ENCODE results near the gene PTPRT.

Gene PTPRT

GRCh38 chr20:43189554-43190331, at the start of gene PTPRT:
Gene PTPRT, minus strand, starts transcription at chr20:43189906. Its CDS starts 173 bp downstream, at chr20:43189733.
- in situ Hi-C loops (cut with MboI; ENCODE audit: low sequenced_read_pairs) = no loop called here

- in situ Hi-C loops (cut with MboI; ENCODE audit: low sequenced_read_pairs) = no loop called here
These were observed 49.1 kb upstream of the PTPRT start for GRCh38 chr20:43238833-43239232.

- in situ Hi-C loops (cut with MboI; ENCODE audit: low sequenced_read_pairs) = no loop called here
These were observed 48.6 kb upstream of the PTPRT start for GRCh38 chr20:43238266-43238665.

- in situ Hi-C loops (cut with MboI; ENCODE audit: low sequenced_read_pairs) = no loop called here
These were observed 48.0 kb upstream of the PTPRT start for GRCh38 chr20:43237651-43238168.

- in situ Hi-C loops (cut with MboI; ENCODE audit: low sequenced_read_pairs) = no loop called here
These were observed 46.3 kb upstream of the PTPRT start for GRCh38 chr20:43235998-43236397.

- in situ Hi-C loops (cut with MboI; ENCODE audit: low sequenced_read_pairs) = no loop called here
These were observed 42.1 kb upstream of the PTPRT start for GRCh38 chr20:43231829-43232228.

- in situ Hi-C loops (cut with MboI; ENCODE audit: low sequenced_read_pairs) = no loop called here
These were observed 40.0 kb upstream of the PTPRT start for GRCh38 chr20:43229696-43230095.

- in situ Hi-C loops (cut with MboI; ENCODE audit: low sequenced_read_pairs) = no loop called here
These were observed 30.9 kb upstream of the PTPRT start for GRCh38 chr20:43220612-43221011.

GRCh38 chr20:43210901-43211300, 21.2 kb upstream of the PTPRT start:
- in situ Hi-C loops (cut with MboI; ENCODE audit: low sequenced_read_pairs) = no loop called here

GRCh38 chr20:43209831-43210230, 20.1 kb upstream of the PTPRT start:
- in situ Hi-C loops (cut with MboI; ENCODE audit: low sequenced_read_pairs) = no loop called here

- in situ Hi-C loops (cut with MboI; ENCODE audit: low sequenced_read_pairs) = no loop called here
These were observed 16.0 kb upstream of the PTPRT start for GRCh38 chr20:43205699-43206098.

- in situ Hi-C loops (cut with MboI; ENCODE audit: low sequenced_read_pairs) = no loop called here
These were observed 12.4 kb upstream of the PTPRT start for GRCh38 chr20:43202100-43202499.

GRCh38 chr20:43198607-43199006, 8.9 kb upstream of the PTPRT start:
- in situ Hi-C loops (cut with MboI; ENCODE audit: low sequenced_read_pairs) = no loop called here

- in situ Hi-C loops (cut with MboI; ENCODE audit: low sequenced_read_pairs) = no loop called here
These were observed 6.5 kb upstream of the PTPRT start for GRCh38 chr20:43196243-43196642.

GRCh38 chr20:43194137-43194536, 4.4 kb upstream of the PTPRT start:
- in situ Hi-C loops (cut with MboI; ENCODE audit: low sequenced_read_pairs) = no loop called here

GRCh38 chr20:43193443-43193842, 3.7 kb upstream of the PTPRT start:
- in situ Hi-C loops (cut with MboI; ENCODE audit: low sequenced_read_pairs) = no loop called here

- in situ Hi-C loops (cut with MboI; ENCODE audit: low sequenced_read_pairs) = no loop called here
These were observed 2.5 kb upstream of the PTPRT start for GRCh38 chr20:43191946-43192863.

GRCh38 chr20:43191143-43191542, 1.4 kb upstream of the PTPRT start:
- in situ Hi-C loops (cut with MboI; ENCODE audit: low sequenced_read_pairs) = no loop called here

- in situ Hi-C loops (cut with MboI; ENCODE audit: low sequenced_read_pairs) = no loop called here
These were observed 737 bp upstream of the PTPRT start for GRCh38 chr20:43190332-43190953.

GRCh38 chr20:43188861-43189553, 699 bp downstream of the PTPRT start:
- in situ Hi-C loops (cut with MboI; ENCODE audit: low sequenced_read_pairs) = no loop called here

- in situ Hi-C loops (cut with MboI; ENCODE audit: low sequenced_read_pairs) = no loop called here
These were observed 1.5 kb downstream of the PTPRT start for GRCh38 chr20:43188234-43188653.
